Left lobe of liver (tissue), 2 donors: ENCODE data around the gene GRIK3. TPM values are rescaled to one million over a fixed set of nuclear protein-coding genes. Genes with fewer than 3 reads are reported as not detected.
A peak's percentile ranks its signal among the peaks of the same experiment; 100 is the strongest.

Source experiments
- ATAC-seq: fragments of 200-7000 bp; cut with Tn5 transposase; one replicate; pipeline ENCODE4 v1.9.1; 2020; ENCODE audit warnings: mild to moderate bottlenecking, moderate library complexity
- DNase-seq: peaks from one replicate; pipeline ENCODE4 v3.0.0-alpha.2; 2020; ENCODE audit warnings: low spot score
- total RNA-seq: library from RNA; stranded (reverse); gene quantifications from one replicate; pipeline ENCODE4 v1.2.1, GENCODE V29; 2021
- donor health status: DM: no; HTN: no; CAD: no; lungs with moderate emphysema.
- donor health status: DM: no; HTN: yes; CAD: no.

The GRIK3 gene
- total RNA-seq, 1 donor from 2014 or later, result 0.03 TPM

DNA sequence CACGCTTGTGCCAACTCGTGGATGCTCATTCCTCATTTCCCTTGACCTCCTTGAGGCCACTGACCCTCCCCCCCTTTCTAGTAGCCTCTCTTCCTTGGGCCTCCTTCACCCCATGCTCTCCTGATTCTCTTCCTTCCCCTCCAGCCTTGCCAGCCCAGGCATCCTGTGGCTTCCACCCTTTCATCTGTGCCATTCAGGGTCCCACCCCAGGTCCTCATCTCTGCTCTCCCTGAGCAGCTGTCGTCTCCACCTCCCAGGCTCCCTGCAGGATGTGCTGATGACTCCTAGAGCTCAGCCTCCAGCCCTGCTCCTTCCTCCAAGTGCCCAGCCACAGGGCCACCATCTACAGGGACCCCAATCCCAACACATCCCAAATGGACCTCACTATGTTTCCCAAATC is 197.4 kb downstream of the GRIK3 start:
- no peak for DNase-seq
- no peak for ATAC-seq

DNA sequence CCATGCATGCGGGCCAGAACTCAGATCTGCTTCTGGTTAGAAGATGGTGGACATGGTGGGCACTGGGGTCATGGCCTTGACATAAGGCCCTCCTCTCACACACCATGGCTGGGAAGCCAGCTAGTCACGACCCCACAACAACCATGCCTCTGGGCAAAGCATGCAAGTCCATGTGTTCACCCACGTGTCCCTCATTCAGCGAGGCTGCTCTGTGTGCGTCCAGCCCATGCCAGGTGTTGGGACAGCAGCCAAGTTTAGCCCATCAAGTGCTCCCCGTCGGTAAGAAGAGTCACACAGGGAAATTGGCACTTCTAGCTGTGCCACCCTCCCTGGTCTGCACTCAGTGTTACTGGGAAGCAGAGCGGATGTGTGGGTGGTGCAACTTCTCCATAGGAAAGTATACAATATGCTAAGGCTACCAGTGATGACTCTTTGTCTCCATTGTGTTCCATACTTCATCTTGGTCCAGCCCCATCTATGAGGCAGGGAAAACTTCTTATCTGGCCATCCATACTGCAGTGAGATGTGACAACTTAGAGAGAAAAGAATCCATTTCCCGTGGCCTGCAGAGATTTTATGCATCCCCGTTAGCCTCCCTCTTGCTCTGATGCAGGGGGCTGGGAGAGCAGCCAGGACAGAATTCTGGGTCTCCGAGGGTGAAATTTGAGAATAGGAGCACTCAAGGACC is 198.0 kb downstream of the GRIK3 start:
- no peak for ATAC-seq
- DNase-seq, result no peak

DNA sequence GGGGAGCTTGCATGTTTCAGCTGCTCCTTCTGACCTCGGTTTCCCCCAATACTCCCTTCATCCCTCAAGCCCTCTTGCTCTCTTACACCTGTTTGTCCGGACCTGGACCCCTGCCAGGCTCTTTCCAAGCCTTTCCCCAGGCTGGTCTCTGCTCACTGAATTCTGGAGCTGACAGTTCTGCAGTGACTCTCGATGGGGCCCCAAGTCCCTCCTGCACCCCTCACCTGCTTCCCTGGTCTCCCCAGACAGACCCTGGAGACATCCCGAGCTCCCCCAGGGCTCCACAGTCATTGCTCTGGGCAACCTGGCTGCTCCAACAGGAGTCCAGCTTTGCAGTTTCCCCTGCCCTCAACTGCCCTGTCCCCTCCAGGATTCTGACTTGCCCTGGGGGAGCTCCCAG is 198.6 kb downstream of the GRIK3 start:
- no peak for DNase-seq
- ATAC-seq, result no peak

DNA sequence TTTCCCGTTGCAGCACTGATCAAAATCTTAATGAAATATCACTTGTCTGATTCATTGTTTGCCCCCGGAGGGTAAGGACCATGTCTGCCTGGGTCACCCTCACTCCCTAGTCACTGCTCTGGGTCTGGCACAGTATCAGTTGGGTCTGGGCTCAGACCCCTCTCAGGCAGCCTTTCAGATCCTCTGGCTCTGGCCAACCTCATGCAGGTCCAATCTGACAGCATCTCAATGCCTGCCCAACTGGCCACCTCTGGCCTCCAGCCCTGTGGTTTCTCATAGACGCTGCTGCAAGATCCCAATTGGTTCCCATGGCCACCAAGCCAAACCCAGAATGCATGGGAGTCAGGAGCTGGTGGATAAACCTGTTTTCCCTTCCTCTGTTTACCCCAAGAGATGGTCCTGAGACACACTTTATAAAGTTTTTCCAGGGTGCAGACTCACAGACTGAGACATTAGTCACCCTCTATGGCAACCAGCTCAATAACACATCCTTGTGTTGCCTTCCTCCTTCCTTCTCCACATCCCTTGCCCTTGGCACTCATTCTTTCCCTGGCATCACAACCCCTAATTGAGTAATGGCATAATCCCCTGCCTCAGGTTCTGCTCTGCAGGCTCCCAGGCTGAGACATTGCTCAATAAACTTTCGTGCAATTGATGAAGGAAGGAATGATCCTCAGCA is 199.2 kb downstream of the GRIK3 start:
- ATAC-seq, result no peak

DNA sequence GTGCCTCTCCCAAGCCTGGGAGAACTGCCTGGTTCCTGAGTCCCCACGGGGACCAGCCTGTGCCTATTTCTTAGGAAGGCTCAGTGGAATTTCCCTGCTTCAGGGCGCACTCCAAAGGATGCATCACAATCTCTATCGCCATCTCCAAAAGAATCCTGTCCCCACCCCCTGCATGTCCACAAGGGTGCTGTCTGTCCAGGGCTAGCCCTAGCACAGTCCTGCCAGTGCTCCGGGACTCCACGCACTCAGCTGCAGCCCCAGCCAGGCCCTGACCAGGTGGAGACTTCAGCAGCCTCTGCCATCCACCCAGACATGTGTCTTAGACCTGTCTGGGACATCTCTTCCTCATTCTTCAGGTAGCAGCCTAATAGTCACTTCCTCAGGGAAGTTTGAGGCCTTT is 199.7 kb downstream of the GRIK3 start:
- DNase-seq, result no peak
- ATAC-seq, result no peak

More for the DNA sequence above, 199.2 kb downstream of the GRIK3 start:
- DNase-seq, result no peak

DNA sequence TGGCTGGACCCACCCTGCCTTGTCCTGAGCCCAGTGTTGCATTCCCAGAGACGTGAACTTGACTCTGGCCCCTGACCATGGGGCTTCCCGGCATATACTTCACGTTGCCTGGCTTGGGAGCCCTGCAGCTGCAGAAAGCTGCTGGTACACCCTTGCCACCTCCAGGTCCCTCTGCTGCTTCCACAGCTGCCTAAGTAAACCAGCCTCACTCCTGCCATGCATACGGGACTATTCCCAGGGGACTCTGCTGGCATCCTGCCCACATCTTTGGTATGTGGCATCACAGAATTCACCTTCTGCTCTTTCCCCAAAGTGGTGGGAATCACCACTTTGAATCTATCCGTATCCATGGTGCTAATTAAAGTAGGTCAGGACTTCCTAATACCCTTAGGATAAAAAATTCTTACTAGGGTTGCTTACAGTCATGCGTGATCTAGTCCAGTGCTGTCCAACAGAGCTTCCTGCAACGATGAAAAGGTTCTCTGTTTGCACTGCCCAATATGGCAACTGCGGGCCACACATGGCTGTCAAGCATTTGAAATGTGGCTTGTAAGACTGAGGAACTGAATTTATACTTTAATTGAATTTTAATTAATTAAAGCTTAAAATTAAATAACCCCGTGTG is 203.0 kb downstream of the GRIK3 start:
- no peak for ATAC-seq
- DNase-seq, result no peak

DNA sequence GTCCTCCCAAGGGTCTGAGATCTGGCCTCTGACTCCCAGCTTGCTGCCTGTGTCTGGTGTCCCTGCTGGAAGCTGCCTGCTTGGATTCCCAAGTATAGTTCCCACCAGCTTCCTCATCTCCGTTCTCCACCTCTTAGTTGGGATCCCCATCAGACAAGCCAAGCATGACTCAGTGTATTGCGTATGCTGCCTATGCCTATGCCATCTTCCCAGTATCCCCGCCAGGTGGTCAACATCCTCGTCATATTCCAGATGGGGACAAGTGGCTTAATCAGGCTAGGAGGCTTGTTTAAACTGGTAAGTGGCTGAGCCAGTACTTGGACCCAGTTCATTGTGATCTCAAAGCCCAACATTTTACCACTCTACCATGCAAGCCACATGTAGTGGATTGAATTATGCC is 204.4 kb downstream of the GRIK3 start:
- no peak for ATAC-seq
- no peak for DNase-seq

DNA sequence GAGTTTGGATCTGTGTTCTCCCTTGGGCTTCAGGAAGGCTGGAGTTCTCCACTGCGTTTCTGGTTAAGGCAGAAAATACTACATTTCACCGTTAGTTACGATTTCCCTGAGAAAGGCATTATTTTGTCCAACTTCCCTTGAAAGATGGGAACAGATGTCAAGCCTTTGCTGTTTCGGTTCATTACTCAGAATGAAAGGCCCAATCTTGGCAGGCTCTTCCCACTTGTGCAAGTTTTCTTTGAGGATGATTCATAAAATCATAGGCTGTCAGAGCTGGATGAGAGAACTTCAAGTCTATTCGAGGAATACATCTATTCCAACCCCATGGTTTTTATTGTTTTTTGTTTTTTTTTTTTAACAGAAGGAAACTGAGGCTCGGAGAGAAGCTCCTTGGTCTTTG is 205.2 kb downstream of the GRIK3 start:
- ATAC-seq (no peak), DNase-seq (no peak)

DNA sequence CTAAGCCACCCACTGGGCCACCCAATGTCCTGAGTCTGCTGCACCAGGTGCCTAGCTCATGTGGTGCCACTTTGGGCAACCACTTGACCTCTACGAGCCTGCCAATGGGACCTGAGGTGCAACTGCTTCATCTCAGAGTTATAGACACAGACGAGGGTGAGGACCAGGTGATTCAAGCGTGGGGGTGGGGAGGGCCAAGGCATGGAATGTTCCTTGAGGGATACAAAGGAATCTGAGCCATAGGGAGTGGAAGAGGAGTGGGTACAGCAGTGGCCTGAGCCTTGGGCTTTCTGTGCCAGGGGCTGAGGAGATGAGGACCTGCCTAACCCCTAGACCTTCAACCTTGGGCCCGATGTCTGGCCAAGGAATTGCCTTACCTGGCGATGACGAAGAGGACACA is 209.1 kb downstream of the GRIK3 start:
- ATAC-seq (no peak), DNase-seq (no peak)

DNA sequence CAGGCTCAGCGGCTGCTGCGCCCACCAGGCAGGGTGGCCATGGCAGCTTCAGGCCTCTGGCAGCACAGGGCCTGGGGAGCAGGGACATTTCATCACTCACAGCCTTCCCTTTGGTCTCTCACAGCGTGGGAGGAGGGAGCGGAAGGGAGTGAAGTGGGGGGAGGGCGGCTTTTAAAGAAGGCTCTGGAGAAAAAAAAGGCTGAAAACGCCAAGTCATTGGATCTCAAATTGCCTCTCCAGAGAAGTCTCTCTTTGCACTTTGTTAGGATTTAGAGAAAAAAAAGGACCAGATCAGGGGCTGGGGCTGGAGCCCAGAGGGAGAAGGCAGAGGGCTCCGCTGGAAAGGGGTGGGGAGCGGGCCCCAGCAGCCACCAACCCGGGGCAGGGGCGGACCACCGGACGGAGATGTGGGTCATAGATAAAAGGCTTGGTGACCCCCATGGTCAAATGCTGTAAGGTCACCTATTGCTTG is 209.9 kb downstream of the GRIK3 start:
- ATAC-seq (no peak), DNase-seq (no peak)

DNA sequence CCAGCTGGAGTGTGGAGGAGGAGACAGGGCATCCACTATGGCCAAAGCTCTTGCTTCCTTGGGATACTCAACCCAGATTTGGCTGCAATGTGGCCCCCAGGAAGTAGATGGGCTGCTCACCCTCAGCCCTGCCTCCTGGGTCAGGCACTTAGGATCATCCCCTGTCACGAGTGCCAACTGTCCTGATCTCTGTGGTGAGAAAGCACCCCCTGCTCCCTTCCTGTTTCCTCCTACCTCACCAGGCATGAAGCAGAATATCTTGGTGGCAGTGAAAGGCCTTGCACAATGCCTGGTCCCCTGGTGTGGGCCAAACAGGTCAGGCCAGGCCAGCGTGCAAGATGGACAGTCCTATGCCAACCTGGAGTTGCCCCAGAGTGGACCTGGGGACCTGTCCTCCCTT is 211.7 kb downstream of the GRIK3 start:
- ATAC-seq (no peak), DNase-seq (no peak)

DNA sequence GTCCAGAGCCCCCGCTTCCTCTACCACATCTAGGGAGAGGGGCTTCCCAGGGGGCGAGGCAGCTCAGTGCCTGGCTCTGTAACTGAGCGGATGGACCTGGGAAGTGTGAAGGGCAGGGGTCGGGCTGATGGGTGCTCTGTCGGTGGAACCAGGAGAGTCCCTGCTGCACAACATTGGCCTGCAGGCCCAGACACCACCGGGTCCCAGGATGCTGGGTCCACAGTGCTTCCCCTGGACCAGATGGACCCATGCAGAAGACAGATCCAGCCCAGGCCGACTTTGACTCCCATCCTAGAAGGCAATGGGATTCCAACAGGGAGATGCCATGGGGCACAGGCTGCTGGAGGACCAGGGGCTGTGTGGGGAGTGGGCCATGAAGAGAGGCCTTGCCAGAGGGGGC is 212.9 kb downstream of the GRIK3 start:
- DNase-seq (no peak), ATAC-seq (no peak)

DNA sequence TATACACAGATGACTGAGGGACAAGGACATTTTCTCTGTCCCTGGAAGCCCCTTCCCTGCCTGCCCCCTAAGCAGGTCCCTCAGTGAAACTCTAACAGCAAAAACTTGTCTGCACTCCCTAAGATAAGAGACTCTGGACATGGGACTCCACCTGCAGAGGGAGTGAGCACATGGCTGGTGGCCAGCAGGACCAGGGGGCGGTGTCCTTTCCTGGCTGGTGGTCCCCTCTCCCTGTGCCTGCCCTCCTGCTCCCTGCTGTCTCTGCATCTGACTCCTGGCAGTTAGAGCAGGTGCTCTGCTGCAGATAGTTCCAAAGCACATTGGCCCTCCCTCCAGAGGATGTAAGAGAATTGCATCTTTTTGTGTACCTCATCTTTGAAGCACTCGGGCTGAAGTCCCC is 215.5 kb downstream of the GRIK3 start:
- no peak for ATAC-seq
- no peak for DNase-seq

DNA sequence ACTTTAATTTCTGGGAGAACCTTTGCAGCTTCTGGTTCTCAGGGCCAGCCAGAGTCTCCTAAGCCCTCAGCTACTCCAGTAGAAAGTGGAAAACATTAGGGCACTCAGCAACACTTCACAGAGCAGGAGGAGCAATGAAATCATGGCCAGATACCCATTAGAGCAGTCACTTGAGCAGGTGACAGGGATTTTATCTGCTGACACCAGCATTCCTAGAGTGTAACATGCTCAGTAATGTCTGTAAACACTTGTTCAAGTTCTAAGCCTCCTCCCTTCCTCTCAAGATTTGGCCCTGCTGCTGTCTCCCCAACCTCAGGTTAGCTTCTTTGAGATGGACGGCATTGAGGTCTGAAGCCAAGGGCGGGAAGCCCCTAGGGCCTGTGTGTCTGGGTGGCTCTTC is 218.0 kb downstream of the GRIK3 start:
- DNase-seq (no peak), ATAC-seq (no peak)

DNA sequence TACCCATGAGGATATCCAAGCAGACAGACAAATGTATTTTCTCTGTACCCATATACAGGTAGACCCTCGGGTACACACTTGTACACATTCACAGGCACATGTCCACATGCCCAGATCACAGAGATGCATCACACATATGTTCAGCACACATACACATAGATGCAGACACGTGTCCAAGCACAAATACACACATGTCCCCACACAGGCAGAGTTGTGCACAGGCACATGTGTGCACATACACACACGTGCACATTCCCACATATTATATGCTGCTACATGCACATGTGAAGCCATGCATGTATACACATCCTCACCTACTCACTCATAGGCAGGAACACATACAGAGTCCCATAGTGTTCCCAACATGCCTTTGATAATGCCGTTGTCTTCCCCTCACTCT is 219.5 kb downstream of the GRIK3 start:
- ATAC-seq (no peak), DNase-seq (no peak)

DNA sequence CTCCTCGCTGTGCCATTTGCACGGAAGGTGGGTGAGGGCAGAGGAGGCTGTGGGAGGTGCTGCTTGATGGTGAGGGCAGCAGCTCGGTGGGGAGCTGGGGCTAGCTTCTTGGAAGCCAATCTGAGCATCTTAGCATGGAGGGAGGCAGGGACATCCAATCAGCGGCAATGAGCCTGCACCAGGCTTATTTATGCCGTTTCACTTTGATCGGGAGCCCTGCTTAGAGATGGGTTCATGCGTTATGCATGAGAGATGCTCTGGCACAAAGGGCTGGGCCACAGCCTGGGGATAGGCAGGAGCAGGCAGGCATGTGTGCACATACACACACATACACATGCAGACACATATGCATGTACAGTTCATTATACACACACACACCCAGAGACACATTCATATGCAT is 220.2 kb downstream of the GRIK3 start:
- DNase-seq (no peak), ATAC-seq (no peak)

DNA sequence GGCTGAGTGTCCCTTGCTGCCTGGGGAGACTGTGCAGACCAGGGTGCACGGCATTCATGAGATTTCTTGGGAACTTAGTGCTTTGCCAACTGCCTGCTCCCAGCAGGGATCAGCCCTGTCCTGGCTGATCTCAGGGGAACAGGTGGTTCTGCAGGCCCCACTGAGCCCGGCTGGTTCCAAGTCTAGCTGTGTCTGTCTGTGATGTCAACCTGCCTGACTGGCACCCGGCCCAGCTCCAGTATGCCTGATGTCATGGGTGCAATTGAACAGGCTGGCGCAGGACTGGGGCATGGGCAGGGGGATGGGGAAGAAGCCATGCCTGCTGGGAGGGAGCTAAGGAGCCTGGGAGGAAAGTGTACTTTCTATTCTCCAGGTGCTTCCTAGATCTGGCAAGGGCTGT is 227.1 kb downstream of the GRIK3 start:
- DNase-seq (no peak), ATAC-seq (no peak)

DNA sequence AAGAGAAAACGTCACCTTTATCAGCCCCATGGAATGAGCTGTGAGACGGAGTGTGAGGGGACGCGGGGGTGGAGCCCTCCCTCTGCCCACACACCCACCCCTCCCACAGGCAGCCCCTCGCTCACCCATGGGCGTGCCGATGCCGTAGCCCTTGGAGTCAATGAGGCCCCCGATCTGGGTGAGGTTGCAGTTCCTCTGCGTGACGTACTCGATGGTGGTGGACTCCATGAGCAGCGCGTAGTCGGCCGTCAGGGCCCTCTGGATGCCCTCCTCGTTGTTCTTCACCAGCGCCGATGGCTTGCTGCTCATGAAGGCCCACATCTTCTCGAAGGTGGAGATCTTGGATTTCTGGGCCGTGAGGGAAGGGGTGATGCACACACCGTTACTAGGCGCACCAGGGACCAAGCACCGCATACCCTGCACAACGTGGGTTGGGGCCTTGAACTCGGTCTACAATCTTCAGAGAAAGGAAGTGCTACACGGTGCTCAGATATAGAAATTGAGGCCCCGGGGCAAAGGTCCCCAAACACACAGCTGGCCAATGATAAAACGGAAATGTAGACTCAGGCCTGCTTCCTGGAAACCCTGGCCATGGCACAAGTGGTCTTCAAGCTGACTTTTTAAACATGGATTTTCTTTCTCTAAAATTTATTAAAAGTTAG is 228.2 kb downstream of the GRIK3 start:
- no peak for DNase-seq
- ATAC-seq, result peak; percentile 29

DNA sequence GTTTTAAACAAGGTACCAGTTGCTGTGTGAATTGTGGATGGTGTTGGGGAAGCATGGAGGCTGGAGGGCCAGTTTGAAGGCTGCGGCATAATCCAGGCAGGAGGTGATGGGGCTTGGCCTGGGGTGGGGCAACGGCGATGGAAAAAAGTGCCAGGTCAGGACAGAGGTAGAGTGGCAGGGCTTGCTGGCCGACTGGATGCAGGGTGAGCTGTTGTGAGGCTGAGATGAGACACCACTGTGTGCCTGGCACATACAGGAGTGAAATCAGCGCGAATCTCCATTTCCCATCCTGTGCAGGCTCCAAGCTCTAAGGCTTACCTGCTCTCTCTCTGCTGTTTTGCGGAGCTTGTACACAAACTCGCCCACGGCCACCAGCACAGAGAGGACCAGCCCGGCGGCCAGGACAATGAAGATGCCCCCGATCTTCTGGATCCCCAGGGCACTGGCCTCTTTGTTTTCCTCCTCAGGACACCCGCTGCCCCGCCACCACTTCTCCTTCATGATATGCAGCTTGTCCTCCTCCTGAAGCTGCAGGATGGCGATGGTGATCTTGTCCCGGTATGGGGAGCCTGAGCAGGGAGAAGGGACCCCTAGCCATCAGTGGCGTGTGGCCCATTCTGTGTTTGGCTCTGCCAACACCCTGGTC is 229.5 kb downstream of the GRIK3 start:
- ATAC-seq, result no peak
- no peak for DNase-seq

DNA sequence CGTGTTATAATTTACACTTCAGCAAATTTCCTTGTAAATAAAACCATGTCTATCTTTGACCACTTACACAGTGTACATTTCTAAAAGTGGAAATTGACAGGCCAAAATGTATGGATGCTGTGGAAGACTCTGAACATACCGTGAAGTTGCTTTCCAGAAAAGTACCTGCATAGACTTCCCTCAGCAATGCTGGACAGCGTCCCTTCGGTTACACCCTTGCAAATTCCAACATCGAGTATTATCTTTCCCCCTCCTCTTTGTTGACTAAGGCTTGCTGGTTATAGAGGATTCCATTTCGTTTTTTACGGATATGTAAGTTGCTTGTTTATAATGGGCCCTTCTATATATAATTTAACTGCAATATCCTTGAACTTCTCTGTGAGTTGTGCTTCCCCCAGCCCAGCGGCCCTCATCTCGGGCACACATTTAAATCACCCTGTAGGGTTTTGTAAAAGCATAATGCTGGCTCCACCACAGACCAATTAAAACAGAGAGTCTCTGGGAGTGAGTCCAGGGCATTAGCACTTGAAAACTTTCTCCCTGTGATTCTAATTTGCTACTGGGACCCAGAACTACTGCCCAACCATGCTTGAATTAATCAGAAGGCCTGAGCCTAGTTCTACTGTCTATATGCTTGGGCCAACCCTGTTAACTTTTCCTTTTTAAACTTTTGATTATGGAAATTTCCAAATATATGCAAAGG is 230.3 kb downstream of the GRIK3 start:
- ATAC-seq (no peak), DNase-seq (no peak)

DNA sequence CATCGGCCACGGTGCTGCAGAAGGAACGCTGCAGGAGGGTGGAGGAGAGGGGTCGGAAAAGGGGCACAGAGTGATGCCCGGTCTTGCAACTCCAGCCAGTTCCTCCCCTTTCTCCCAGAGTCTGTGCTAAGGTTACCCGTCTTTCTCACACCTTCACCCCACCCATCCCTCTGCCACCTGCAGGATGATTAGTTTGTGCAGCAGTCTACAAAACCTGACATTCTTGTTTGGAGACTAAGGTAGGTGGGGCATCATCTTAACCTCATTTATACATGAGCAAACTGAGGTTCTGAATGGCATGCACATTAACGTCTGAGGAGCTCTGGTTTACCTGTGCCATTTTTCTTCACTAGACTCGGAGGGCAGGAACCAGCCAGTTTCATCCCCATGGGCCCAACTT is 232.3 kb downstream of the GRIK3 start:
- ATAC-seq, result no peak
- DNase-seq, result no peak
